ENCODE measurements around the gene TFRC.
"Not testable (repeated sequence)": the region's sequence is repeated elsewhere in the genome, so short reads cannot be mapped to it uniquely, and the experiment has no call there.

Gene TFRC

DNA sequence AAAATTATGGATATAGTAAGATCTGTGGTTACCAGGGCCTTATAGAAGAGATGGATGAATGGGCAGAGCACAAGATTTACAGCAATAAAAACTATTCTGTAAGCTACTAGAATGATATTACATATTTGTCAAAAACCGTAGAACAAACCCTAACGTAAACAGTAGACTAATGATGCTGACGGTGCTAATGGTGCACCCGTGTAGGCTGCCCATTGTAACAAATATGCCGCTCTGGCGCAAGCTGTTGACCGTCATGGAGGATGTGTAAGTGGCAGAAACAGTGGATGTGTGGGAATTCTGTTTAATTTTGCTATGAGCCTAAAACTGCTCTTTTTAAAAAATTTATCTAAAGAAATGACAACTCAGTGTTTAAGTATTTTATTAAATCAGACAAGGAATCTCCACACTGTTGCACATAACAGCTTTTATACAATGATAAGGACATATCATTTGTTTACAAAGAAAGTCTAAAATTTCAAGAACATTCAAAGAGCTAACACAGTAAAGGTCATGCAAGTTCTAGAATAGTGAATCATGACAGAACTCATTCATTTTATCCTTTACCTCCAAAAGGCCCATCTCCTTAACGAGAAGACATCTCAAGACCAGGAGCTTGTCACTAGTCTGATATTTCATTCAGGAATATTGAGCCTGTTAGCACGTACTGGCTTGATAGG is 32.8 kb downstream of the TFRC start:
- DNase-seq (ENCODE audit: low read depth in 2 of 2): no peak

DNA sequence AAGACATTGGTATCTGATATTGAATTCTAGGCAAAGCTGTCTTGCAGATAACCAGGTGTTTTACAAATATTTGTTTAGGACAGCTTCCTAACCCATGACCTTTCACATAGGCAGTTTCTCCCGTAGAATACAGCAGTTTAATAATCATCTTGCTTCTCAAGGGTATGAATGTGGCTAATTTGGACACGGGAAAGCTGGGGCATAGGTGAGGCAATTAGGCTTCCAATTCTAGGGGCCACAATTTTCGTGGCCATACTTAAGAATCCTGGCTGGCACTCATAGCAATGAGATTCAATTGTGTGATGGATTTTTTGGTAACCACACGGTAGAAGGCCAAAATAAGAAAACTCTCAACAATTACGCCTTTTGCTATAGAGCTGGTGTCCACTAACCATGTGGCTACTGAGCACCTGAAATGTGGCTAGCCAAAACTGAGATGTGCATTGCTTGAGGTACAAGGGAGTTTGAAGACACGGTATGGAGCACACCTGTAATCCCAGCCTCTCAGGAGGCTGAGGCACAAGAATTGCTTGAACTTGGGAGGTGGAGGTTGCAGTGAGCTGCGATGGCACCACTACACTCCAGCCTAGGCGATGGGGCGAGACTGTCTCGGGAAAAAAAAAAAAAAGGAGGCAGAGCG is 34.4 kb downstream of the TFRC start:
- DNase-seq (ENCODE audit: low read depth in 2 of 2): no peak

DNA sequence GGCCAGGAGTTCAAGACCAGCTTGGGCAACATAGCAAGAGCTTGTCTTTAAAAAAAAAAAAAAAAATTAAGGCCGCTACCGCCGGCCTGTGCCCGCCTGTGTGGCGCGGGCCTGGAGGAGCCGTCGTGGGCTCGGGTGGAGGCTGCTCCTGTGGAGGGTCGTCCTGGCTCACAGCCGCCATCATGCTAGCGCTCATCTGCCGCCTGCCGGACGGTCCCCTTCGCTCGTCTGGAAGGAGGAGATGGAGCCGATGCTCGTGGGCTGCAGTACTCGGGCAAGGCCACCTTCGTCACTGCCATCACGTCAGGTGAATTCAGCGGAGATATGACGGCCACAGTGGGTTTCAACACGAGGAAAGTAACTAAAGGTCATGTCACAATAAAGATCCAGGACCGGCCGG is 37.4 kb downstream of the TFRC start:
- no peak for DNase-seq (ENCODE audit: low read depth in 2 of 2)

DNA sequence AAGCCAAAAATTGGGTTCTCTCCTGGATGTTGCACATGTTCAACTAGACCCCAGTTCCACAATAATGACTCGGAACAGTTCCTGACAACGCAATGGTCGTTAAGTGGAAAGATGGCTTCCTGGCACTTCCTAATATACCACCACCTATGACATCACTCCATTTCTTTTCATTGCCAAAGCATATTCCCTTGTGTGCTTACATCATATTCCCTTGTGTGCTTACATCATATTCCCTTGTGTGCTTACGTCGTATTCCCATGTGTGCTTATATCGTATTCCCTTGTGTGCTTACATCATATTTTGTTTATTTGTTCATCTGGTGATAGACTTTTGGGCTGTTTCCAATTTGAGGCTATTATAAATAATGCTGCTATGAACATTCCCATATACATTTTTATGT is 39.2 kb downstream of the TFRC start:
- DNase-seq (ENCODE audit: low read depth in 2 of 2): no peak

DNA sequence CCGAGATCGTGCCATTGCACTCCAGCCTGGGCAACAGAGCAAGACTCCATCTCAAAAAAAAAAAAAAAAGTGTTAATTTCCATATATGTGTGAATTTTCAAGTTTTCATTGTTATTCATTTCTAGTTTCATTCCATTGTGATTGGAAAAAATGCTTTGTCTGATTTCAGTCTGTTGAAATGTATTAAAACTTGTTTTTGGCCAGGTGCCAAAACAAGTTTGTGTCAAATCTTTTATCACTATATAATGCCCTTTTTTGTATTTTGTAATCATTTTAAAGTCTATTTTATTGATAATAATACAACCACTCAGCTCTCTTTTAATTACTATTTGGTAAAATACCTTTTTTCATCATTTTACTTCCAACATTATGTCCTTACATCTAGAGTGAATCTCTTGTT is 42.5 kb downstream of the TFRC start:
- DNase-seq (ENCODE audit: low read depth in 2 of 2): no peak

DNA sequence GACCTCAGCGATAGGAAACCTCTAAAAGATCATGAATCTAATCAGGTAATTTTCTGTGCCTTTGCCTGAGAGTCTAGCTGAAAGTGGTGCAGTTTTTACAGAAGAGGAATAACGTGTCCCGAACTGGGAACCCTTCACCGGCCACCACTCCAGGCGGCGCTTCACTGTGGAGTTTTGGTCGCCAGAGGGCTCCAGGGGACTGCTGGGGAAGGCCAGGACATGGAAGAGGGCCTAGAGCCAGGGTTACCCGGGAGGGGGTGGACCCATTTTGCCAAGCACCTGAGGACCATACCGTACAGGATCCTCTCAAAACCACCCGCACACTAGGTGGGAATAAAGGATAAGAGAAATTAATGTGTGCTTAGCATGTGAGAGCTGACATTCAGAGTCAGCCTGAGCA is 55.8 kb downstream of the TFRC start:
- not testable (repeated sequence) for DNase-seq (ENCODE audit: low read depth in 2 of 2)

DNA sequence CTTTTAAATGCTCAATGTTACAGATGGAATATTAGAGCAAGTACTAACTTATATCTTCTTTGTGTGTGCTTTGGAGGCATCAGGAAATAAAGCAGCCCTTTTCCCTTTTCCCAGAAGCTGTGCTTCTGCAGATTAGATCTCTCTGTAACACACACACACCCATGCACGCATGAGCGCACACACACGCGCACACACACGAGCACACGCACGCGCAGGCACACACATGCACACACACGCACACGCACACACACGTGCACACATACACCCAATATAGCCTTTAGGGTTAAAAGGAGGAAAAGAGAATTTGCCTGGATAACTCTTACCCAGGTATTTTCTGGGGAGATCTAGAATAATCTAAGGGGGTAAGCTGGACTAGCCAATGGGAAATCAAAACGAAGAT is 56.9 kb downstream of the TFRC start:
- no peak for DNase-seq (ENCODE audit: low read depth in 2 of 2)

DNA sequence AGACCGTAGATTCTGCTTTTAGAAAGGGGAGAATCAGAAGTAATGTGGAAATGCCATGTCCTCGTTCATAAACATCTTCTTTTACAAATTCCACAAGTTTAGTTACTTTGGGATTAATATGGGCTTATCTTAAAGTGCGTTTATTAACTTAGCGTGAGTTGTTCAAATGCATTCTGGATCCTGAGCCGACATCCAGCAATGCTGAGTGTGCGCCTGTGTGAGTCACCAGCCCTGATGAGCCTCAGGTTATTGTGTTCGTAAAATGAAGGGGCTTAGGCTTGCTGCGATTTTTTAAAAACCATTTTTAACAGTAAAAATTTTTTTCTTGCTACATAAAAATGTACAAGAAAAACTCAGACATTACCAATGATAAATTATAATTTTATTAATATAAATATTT is 57.9 kb downstream of the TFRC start:
- no peak for DNase-seq (ENCODE audit: low read depth in 2 of 2)

DNA sequence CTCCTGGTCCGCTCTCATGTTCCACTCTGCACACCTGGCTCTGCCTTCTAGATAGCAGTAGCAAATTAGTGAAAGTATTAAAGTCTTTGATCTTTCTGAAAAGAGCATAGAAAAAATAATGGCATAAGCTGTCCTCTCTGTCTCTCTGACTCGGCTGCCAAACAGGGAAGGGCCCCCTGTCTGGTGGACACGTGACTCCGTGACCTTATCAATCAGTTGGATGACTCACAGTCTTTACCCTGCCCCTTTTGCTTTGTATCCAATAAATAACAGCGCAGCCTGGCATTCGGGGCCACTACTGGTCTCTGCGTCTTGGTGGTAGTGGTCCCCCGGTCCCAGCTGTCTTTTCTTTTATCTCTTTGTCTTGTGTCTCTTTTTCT is 59.4 kb downstream of the TFRC start:
- DNase-seq (ENCODE audit: low read depth in 2 of 2): not testable (repeated sequence)

DNA sequence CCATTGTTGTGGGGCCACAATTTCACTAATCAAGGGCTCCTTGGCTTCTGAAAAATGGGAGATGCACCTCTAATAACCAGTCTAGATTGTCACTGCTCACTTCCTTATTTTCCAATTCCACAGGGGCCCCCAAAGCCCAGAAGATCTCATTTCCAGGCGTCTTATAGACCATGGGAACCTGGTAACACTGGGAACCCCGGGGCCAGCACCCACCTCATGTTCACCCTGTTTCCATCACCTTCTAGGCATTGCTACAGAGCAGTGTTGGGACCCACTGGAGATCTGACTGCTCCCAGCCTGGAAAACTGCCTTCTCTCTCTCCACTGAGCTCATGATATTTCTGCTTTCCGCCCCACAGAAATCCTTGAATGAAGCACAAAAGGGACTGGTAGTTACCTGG is 61.5 kb downstream of the TFRC start:
- DNase-seq (ENCODE audit: low read depth in 2 of 2): no peak

DNA sequence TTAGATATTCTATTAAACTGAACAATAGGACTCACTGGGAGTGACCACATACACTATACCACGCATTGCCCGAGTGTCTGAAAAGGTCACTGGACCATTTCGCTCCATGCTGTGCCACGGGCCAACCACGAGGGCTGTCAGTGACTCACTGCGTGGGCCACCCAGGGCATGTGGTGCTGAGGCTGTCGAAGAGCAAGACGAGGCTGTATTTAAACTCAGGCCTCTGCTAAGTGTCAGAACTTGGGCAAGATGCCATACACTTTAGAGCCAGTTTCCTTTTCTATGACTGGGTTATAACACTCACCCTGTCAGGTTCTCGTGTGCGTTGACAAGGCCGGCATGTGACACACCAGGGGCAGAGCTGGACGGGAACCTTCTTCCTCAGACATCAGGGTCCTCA is 62.3 kb downstream of the TFRC start:
- DNase-seq (ENCODE audit: low read depth in 2 of 2): not testable (repeated sequence)

DNA sequence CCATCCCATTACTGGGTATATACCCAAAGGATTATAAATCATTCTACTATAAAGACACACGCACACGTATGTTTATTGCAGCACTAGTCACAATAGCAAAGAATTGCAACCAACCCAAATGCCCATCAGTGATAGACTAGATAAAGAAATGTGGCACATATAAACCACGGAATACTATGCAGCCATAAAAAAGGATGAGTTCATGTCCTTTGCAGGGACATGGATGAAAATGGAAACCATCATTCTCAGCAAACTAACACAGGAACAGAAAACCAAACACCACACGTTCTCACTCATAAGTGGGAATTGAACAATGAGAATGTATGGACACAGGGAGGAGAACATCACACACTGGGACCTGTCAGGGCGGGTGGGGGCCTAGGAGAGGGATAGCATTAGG is 63.7 kb downstream of the TFRC start:
- not testable (repeated sequence) for DNase-seq (ENCODE audit: low read depth in 2 of 2)

DNA sequence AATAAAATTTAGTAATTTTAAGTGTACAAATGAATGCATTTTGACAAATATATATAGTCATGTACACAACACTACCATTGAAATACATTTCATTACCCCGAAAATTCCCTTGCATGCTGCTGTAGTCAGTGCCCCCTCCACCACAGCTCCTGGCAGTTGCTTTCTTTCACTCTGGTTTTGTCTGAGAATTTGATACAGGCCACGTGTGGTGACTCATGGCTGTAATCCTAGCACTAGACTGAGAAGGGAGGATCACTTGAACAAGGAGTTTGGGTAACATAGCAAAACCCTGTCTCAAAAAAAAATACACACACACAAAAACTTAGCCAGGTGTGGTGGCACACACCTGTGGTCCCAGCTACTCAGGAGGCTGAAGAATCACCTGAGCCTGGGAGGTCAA is 65.4 kb downstream of the TFRC start:
- DNase-seq (ENCODE audit: low read depth in 2 of 2): no peak

DNA sequence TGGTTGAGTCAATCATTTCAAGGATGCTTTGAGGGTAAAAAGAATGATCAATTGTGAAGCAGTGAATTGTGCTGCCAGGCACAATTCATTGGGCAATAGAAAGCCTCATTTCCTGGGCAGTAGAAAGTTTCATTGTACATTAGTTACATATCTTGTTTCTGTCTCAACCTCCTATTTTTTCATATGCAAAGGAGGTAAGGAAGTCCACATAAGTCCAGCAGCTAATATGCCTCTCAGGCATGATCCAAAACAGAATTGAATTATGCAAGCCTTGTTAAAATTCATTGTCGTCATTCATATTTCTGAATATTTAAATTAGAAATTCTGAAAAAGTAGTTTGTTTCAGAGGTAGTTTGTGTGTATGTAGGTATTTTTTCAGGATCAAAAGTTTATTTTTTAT is 65.8 kb downstream of the TFRC start:
- no peak for DNase-seq (ENCODE audit: low read depth in 2 of 2)

DNA sequence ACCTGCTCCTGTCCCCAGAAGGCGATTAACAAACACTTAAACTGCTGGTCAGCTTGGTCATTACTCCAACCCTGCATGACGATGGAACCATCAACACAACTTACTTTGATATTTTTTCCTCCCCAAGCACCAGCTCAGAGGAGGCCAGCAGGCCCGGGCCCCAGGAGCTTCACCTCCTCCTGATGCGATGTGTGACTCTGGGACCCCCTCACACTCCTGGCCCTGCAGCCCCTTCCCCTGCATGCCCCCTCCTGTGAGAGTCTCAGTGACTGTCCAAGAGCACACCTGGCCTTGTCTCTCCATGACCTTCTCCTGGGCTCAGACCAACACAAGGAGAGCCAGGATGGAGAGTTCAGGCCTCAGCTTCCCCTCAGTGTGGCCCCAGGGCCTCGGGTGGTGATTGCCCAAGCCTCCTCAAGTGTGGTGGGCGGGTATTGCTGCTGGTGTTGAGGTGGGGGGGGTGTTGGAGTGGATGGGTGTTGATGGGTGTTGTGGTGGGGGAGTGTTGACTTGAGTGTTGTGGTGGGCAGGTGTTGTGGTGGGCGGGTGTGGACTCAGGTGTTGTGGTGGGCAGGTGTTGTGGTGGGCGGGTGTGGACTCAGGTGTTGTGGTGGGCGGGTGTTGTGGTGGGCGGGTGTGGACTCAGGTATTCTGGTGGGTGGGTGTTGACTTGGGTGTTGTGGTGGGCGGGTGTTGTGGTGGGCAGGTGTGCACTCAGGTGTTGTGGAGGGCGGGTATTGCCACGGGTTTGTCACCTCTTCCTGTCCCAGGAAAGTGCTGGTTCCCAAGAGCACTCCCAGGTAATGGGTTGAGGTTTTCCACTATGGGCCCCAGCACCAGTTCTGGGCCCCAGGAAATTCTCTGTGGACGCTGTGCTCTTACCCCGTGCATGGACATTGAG is 68.1 kb downstream of the TFRC start:
- no peak for DNase-seq (ENCODE audit: low read depth in 2 of 2)

DNA sequence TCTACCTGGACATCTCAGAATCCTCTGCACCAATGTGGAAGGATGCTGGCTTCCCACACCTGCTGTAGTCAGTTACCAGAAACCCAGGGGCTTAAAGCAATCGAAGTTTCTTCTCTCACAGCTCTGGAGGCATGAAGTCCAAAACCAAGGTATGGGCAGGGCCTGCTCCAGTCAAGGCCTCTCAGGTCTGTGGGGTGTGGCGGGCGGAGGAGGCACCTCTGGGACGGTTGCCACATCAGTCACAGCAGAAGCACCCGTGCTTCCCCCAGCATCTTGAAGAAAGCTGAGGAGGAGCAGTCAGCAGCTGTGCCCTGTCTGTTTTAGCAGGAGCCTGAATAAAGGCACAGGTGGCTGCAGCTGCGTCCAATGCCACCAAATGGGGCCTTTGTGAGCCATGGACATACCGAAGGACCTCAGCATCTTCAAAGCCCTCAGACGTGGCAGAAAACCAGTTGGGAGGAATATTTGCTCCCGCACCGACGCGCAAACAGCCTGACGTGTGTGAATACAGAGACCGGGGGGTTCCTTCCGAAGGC is 68.9 kb downstream of the TFRC start:
- no peak for DNase-seq (ENCODE audit: low read depth in 2 of 2)

DNA sequence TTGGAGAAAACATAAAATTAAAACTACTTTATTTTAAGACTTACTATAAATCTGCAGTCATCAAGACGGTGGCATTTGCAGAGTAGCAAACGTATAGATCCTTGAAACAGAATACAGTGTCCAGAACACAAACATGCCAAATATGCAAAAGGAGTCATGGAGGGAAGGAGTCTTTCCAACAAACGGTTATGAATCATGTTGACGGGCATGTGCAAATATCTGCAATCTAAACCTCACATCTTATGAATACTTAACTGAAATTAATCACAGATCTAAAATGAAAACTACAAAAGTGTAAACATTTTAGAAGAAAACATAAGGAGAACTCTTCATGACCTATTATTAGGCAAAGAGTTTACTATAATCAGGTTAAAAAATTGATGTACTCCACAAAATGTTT is 69.4 kb downstream of the TFRC start:
- no peak for DNase-seq (ENCODE audit: low read depth in 2 of 2)

DNA sequence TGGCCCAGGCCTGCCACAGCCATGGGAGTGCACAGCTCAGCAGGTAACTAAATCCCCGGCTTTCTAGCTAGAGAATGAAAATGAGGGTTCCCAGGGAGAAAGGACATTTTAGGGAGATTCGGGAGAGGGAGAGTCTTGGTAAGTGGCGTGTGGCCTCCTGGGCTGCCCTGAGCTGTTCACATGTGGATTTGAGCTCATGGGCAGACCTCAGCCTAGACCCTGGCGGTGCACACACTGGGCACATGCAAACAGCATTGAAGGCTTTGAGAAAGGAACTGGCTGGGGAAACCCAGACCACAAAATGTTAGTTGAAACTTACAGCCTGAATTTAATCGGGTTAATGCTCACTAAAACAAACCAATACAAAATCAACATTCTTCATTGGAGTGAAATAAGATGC is 72.4 kb downstream of the TFRC start:
- DNase-seq (ENCODE audit: low read depth in 2 of 2): no peak

DNA sequence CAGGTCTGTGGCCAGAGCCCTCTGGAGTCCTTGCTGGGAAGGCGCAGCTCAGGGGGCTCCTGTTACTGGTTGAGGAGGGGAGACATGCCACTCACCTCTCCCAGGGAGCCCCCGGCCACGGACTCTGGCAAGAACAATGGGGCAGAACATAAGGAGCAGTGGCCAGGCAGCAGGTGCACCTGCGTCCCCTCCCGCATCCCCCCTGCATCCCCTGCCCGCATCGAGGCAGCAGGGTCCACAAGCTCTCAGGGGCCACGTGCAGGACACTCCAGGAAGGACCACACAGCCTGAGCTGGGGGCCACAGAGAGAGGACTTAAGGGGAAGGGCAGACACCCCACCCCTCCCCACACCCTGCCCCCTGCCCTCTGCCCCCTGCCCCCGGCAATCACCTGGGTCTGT is 73.0 kb downstream of the TFRC start:
- no peak for DNase-seq (ENCODE audit: low read depth in 2 of 2)

DNA sequence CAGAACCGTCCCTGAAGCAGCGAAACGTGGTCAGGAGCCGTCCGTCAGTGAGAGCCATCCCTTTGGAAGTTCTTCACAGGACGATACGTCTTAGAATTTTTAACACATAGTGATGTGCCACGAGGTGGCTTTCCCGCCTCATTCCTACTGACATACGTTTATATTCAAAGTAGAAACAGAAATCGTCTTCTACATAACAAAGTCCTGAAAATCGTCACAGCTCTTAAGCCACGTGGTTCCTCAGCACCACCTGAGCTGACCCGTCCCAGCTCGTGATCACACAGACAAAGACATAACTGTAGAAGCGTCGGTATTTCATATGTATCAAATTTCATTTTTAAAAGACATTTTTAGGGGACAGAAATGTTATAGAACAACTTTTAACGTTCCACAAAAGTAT is 73.5 kb downstream of the TFRC start:
- no peak for DNase-seq (ENCODE audit: low read depth in 2 of 2)

DNA sequence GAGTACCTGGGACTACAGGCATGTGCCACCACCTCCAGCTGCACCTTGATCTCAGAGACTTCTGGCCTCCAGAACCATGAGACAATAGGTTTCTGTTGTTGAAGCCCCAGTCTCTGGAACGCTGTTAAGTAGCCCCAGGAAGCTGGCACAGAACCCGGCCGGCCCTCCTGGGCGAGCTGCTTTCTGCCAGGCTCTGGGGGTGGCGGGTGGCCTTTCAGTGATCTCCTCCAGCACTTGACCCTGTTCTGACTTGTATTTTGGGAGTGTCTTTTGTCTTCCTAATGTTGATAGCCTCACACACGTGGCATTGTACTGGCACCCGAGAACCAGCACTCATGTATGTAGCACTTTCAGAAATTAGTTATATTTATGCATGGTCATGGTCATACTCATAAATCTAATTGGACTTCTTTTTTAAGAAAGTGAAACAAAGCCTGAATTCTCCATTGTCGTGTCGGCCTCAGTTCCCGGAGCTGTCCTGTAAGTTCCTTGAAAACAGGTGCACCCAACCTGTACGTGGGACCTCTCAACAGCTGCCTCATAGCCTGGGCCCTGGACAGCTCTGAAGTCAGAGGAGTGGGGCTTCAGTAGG is 74.0 kb downstream of the TFRC start:
- no peak for DNase-seq (ENCODE audit: low read depth in 2 of 2)

DNA sequence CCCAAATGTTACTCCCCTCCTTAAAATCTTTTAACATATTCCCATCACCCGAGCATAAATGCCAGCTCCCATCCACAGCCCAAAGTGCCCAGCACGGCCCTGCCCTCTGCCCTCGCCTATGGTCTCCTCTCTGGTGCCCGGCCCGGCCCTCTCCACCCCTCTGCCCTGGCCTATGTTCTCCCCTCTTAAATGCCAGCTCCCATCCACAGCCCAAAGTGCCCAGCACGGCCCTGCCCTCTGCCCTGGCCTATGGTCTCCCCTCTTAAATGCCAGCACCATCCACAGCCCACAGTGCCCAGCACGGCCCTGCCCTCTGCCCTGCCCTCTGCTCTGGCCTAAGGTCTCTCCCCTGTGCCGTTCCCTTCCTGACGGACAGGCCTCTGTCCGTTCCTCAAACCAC is 76.6 kb downstream of the TFRC start:
- not testable (repeated sequence) for DNase-seq (ENCODE audit: low read depth in 2 of 2)
